ENCODE results near the gene INPP4A.

Gene INPP4A

DNA sequence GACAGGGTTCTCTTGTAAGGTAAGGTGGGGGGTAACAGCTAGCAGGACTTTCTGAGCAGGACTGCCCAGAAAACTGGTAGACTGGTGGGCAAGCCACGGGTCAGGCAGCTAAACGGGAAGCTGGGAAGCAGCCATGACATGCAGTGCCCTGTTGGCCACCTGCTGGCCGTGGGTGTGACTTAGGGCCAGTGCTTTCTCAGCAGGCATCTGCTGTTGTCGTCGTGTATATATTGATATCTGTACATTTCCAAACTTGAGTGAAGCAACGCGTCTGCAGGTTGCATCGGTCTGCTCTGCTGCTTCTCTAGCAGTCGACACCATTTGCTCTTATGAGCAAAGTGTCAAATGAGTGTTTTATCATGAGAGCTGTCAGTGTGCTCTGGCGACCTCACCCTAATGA lies 132.7 kb downstream of the INPP4A start:
- no peak overlapping the region for H3K4me3 ChIP-seq (ENCODE audit: control insufficient read depth in 1 of 7, extremely low read depth in 1 of 7, insufficient read depth in 4 of 7, low read depth in 2 of 7, low read length in 6 of 7)
- DNase-seq = no peak
- POLR2A ChIA-PET = no interaction called here
- no peaks in the 10 kb centered on the region for H3K4me1 ChIP-seq (ENCODE audit: control extremely low read depth in 1 of 4, control insufficient read depth in 4 of 4, insufficient read depth in 4 of 4, low read length in 3 of 4)
- H3K36me3 ChIP-seq (ENCODE audit: control insufficient read depth in 4 of 4, insufficient read depth in 4 of 4, low read length in 3 of 4) = peaks cover 6 to 60% (median 47%) of the 10 kb centered on the region in 4 experiments
- 93% methylated on average over 10 of the region's 10 CpGs for WGBS (ENCODE audit: insufficient coverage)
- CTCF ChIA-PET = interaction anchor here (1.0 to 1.1 kb wide), 2 partner anchors 12 to 83 kb away, joined by 3 read pairs; no protein-coding TSS in a partner anchor
- no peaks in the 10 kb centered on the region for H3K27me3 ChIP-seq (replicated peaks in 2 of 5; ENCODE audit: control insufficient read depth in 4 of 5, insufficient read depth in 5 of 5, low read length in 4 of 5)
- no peaks in the 10 kb centered on the region for H3K9me3 ChIP-seq (ENCODE audit: control extremely low read depth in 1 of 5, control insufficient read depth in 4 of 5, insufficient read depth in 2 of 5, low read depth in 1 of 5, low read length in 4 of 5)
- no peak overlapping the region for H3K27ac ChIP-seq (ENCODE audit: insufficient read depth in 1 of 2, low read depth in 1 of 2, low read length in 2 of 2, poor library complexity in 1 of 2, severe bottlenecking in 2 of 2)

DNA sequence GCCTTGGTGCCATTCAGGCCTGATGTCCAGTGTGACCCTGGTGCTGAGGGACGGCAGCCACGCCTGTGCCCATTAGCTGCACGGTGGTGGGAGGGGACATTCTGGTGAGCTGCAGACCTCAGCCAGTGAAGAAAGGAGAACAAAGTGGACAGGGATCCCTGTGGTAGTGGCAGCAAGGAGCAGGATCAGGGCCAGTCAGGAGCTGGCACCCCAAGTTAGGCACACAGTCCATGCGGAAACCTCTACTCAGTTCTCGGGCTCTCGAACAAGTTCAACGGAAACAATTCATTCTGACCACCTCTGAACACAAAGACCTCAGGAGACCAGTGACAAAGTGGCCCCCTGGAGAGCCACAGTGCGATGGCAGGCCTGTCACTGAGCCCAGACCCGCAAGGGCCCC lies 133.6 kb downstream of the INPP4A start:
- peaks cover 6 to 58% (median 50%) of the 10 kb centered on the region in 4 experiments for H3K36me3 ChIP-seq (ENCODE audit: control insufficient read depth in 4 of 4, insufficient read depth in 4 of 4, low read length in 3 of 4)

DNA sequence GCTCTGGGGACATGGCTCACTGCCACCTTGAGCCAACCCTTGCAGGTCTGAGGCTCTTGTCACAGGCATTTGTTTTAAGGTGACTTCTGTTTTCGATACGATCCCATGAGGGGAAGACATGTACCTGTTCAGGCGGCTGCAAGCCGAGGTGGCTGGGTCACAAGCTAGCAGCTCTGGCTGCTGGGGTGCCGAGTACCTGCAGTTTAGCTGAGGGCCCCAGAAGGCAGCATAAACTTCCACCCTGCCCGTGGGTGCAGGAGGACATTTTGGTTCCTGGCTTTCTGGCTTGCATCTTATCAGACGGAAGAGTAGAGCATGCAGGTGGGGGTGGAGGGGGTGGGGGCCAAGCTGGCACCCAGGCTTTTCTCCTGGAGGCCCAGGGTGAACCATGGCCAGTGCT lies 135.3 kb downstream of the INPP4A start:
- no peak for DNase-seq
- no peak overlapping the region for H3K4me3 ChIP-seq (ENCODE audit: control insufficient read depth in 1 of 7, extremely low read depth in 1 of 7, insufficient read depth in 4 of 7, low read depth in 2 of 7, low read length in 6 of 7)
- no peaks in the 10 kb centered on the region for H3K9me3 ChIP-seq (ENCODE audit: control extremely low read depth in 1 of 5, control insufficient read depth in 4 of 5, insufficient read depth in 2 of 5, low read depth in 1 of 5, low read length in 4 of 5)
- H3K36me3 ChIP-seq (ENCODE audit: control insufficient read depth in 4 of 4, insufficient read depth in 4 of 4, low read length in 3 of 4) = peaks cover 6 to 64% (median 47%) of the 10 kb centered on the region in 4 experiments
- no peaks in the 10 kb centered on the region for H3K27me3 ChIP-seq (replicated peaks in 2 of 5; ENCODE audit: control insufficient read depth in 4 of 5, insufficient read depth in 5 of 5, low read length in 4 of 5)
- H3K4me1 ChIP-seq (ENCODE audit: control extremely low read depth in 1 of 4, control insufficient read depth in 4 of 4, insufficient read depth in 4 of 4, low read length in 3 of 4) = no peaks in the 10 kb centered on the region
- ChIA-PET CTCF (interaction anchor here (1.0 to 1.6 kb wide), 4 partner anchors 12 to 487 kb away, joined by 3 to 6 read pairs (median 4); no protein-coding TSS in a partner anchor), POLR2A (no interaction called here)
- no peak overlapping the region for H3K27ac ChIP-seq (ENCODE audit: insufficient read depth in 1 of 2, low read depth in 1 of 2, low read length in 2 of 2, poor library complexity in 1 of 2, severe bottlenecking in 2 of 2)
- WGBS (ENCODE audit: insufficient coverage) = 90% methylated on average over 4 of the region's 7 CpGs

More for the DNA sequence above, 133.6 kb downstream of the INPP4A start:
- CTCF ChIA-PET = interaction anchor here (1.0 to 1.1 kb wide), 2 partner anchors 8 to 84 kb away, joined by 3 to 4 read pairs; no protein-coding TSS in a partner anchor
- 99% methylated on average over 7 of the region's 9 CpGs for WGBS (ENCODE audit: insufficient coverage)
- DNase-seq = no peak
- H3K9me3 ChIP-seq (ENCODE audit: control extremely low read depth in 1 of 5, control insufficient read depth in 4 of 5, insufficient read depth in 2 of 5, low read depth in 1 of 5, low read length in 4 of 5) = no peaks in the 10 kb centered on the region
- no peaks in the 10 kb centered on the region for H3K27me3 ChIP-seq (replicated peaks in 2 of 5; ENCODE audit: control insufficient read depth in 4 of 5, insufficient read depth in 5 of 5, low read length in 4 of 5)
- H3K4me3 ChIP-seq (ENCODE audit: control insufficient read depth in 1 of 7, extremely low read depth in 1 of 7, insufficient read depth in 4 of 7, low read depth in 2 of 7, low read length in 6 of 7) = no peak overlapping the region
- POLR2A ChIA-PET = no interaction called here
- H3K4me1 ChIP-seq (ENCODE audit: control extremely low read depth in 1 of 4, control insufficient read depth in 4 of 4, insufficient read depth in 4 of 4, low read length in 3 of 4) = no peaks in the 10 kb centered on the region
- H3K27ac ChIP-seq (ENCODE audit: insufficient read depth in 1 of 2, low read depth in 1 of 2, low read length in 2 of 2, poor library complexity in 1 of 2, severe bottlenecking in 2 of 2) = no peak overlapping the region

DNA sequence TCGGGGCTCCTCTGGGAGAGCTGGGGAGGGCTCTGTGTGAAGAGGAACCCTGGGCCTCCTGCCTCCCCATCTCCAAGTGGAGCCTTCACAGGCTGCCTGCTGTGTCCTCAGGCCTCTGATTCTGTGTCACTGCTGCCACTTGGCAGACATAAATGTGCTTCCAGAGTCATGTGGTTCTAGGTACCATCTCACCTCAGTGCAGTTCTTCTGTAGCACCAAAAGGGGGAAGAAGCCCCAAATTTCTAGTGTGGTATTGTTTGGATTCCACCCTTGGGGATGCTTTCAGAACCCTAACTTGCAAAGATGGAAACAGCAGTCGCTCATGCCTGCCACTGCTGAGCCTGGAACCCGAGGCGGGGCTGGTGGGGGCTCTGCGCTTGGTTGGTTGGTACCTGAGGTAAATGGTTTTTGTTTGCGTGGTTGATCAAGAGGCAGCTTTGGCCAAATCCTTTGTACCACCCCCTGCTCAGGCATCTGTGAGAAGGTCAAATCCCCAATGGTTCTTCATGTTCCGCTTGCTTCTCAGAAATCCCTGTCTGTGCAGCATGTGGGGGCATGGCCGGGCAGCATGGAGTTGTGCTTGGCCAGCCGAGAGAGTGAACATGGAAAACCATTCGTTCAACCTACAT lies 136.1 kb downstream of the INPP4A start:
- DNase-seq = peak in 2 of 3 donors; percentile 10 to 14
- no peak overlapping the region for H3K27ac ChIP-seq (ENCODE audit: insufficient read depth in 1 of 2, low read depth in 1 of 2, low read length in 2 of 2, poor library complexity in 1 of 2, severe bottlenecking in 2 of 2)
- H3K4me1 ChIP-seq (ENCODE audit: control extremely low read depth in 1 of 4, control insufficient read depth in 4 of 4, insufficient read depth in 4 of 4, low read length in 3 of 4) = no peaks in the 10 kb centered on the region
- peaks cover 6 to 64% (median 46%) of the 10 kb centered on the region in 4 experiments for H3K36me3 ChIP-seq (ENCODE audit: control insufficient read depth in 4 of 4, insufficient read depth in 4 of 4, low read length in 3 of 4)
- no peaks in the 10 kb centered on the region for H3K27me3 ChIP-seq (replicated peaks in 2 of 5; ENCODE audit: control insufficient read depth in 4 of 5, insufficient read depth in 5 of 5, low read length in 4 of 5)
- 94% methylated on average over 8 of the region's 10 CpGs for WGBS (ENCODE audit: insufficient coverage)
- no peaks in the 10 kb centered on the region for H3K9me3 ChIP-seq (ENCODE audit: control extremely low read depth in 1 of 5, control insufficient read depth in 4 of 5, insufficient read depth in 2 of 5, low read depth in 1 of 5, low read length in 4 of 5)
- ChIA-PET CTCF (interaction anchor here (1.1 to 1.8 kb wide), 4 partner anchors 9 to 22 kb away, joined by 3 to 6 read pairs (median 4); no protein-coding TSS in a partner anchor), POLR2A (no interaction called here)
- H3K4me3 ChIP-seq (ENCODE audit: control insufficient read depth in 1 of 7, extremely low read depth in 1 of 7, insufficient read depth in 4 of 7, low read depth in 2 of 7, low read length in 6 of 7) = no peak overlapping the region

DNA sequence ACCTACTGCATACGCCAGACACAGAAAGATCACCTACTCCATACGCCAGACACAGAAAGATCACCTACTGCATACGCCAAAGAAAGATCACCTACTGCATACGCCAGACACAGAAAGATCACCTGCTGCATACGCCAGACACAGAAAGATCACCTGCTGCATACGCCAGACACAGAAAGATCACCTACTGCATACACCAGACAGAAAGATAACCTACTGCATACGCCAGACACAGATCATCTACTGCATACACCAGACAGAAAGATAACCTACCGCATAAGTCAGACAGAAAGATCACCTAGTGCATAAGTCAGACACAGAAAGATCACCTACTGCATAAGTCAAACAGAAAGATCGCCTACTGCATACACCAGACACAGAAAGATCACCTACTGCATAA lies 137.9 kb downstream of the INPP4A start:
- WGBS (ENCODE audit: insufficient coverage) = 96% methylated on average over 8 of the region's 9 CpGs
- CTCF ChIA-PET = interaction anchor here (1.0 kb wide), 1 partner anchor 24 kb away, joined by 5 read pairs; no protein-coding TSS in a partner anchor
- POLR2A ChIA-PET = no interaction called here
- H3K27ac ChIP-seq (ENCODE audit: insufficient read depth in 1 of 2, low read depth in 1 of 2, low read length in 2 of 2, poor library complexity in 1 of 2, severe bottlenecking in 2 of 2) = no peak overlapping the region
- H3K27me3 ChIP-seq (replicated peaks in 2 of 5; ENCODE audit: control insufficient read depth in 4 of 5, insufficient read depth in 5 of 5, low read length in 4 of 5) = no peaks in the 10 kb centered on the region
- H3K4me1 ChIP-seq (ENCODE audit: control extremely low read depth in 1 of 4, control insufficient read depth in 4 of 4, insufficient read depth in 4 of 4, low read length in 3 of 4) = no peaks in the 10 kb centered on the region
- DNase-seq = no peak
- H3K36me3 ChIP-seq (ENCODE audit: control insufficient read depth in 4 of 4, insufficient read depth in 4 of 4, low read length in 3 of 4) = peaks cover 4 to 58% (median 39%) of the 10 kb centered on the region in 4 experiments
- H3K4me3 ChIP-seq (ENCODE audit: control insufficient read depth in 1 of 7, extremely low read depth in 1 of 7, insufficient read depth in 4 of 7, low read depth in 2 of 7, low read length in 6 of 7) = no peak overlapping the region
- no peaks in the 10 kb centered on the region for H3K9me3 ChIP-seq (ENCODE audit: control extremely low read depth in 1 of 5, control insufficient read depth in 4 of 5, insufficient read depth in 2 of 5, low read depth in 1 of 5, low read length in 4 of 5)

DNA sequence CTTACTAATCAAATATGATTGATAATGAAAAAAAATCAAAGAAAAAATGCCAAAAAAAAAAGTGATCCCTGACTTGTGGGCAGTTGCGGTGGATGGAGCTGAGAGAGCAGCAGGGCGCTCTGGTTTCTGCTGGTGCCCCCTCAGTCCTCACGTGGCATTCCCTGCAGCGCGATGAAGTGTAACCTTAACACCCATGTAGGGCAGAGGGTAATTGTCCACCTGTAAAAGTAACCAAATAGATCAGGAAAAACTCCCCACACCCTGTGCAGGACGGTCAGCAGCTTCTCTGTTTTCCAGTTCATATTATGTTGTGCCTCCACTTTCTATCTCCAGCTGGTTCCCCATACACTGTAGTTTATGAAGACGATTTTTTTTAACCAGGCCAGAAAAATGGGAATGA lies 138.6 kb downstream of the INPP4A start:
- H3K27me3 ChIP-seq (replicated peaks in 2 of 5; ENCODE audit: control insufficient read depth in 4 of 5, insufficient read depth in 5 of 5, low read length in 4 of 5) = no peaks in the 10 kb centered on the region
- H3K4me3 ChIP-seq (ENCODE audit: control insufficient read depth in 1 of 7, extremely low read depth in 1 of 7, insufficient read depth in 4 of 7, low read depth in 2 of 7, low read length in 6 of 7) = no peak overlapping the region
- 100% methylated on average over 3 of the region's 7 CpGs for WGBS (ENCODE audit: insufficient coverage)
- no peak overlapping the region for H3K27ac ChIP-seq (ENCODE audit: insufficient read depth in 1 of 2, low read depth in 1 of 2, low read length in 2 of 2, poor library complexity in 1 of 2, severe bottlenecking in 2 of 2)
- POLR2A ChIA-PET = no interaction called here
- DNase-seq = no peak
- no peaks in the 10 kb centered on the region for H3K4me1 ChIP-seq (ENCODE audit: control extremely low read depth in 1 of 4, control insufficient read depth in 4 of 4, insufficient read depth in 4 of 4, low read length in 3 of 4)
- no peaks in the 10 kb centered on the region for H3K9me3 ChIP-seq (ENCODE audit: control extremely low read depth in 1 of 5, control insufficient read depth in 4 of 5, insufficient read depth in 2 of 5, low read depth in 1 of 5, low read length in 4 of 5)
- peaks cover 4 to 52% (median 37%) of the 10 kb centered on the region in 4 experiments for H3K36me3 ChIP-seq (ENCODE audit: control insufficient read depth in 4 of 4, insufficient read depth in 4 of 4, low read length in 3 of 4)
- CTCF ChIA-PET = interaction anchor here (0.9 to 1.0 kb wide), 2 partner anchors 8 to 23 kb away, joined by 3 to 5 read pairs; no protein-coding TSS in a partner anchor

DNA sequence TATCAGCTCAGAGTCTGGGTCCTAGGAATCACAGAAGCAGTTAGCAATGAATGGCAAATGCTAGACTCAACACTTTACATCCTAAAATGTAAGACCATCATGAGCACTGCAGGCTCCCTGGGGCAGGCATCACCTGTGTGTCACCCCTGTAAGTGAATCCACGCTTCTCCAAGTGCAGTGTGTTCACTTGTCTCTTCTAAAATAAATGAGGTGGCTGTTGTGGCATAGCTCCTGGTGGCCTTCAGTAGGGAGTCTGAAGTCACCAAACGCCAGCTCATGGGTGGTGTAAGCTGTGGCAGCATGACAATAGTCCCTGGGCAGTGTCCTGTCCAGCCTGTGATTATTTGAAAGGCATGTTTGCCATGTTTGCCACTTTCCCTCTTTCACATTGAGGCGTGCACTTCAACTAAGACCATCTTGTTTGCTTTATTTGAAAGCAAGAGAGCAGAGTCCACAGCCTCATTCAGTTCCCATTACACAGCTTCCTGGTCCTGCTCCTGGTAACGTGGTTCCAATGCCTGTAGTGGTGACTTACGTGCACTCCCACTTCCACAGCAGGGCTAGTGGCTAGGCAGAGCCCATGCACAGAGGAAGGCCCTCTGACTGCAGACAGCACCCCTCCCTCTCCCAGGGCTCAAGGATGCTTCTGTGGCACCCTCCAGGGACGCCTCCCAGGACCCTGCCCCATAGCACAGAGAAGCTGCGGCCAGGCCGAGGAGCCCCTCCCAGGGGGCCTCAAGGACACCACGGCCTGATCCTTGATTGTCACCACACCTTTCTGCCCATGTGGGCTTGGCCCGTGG lies 139.4 kb downstream of the INPP4A start:
- ChIA-PET POLR2A (no interaction called here), CTCF (interaction anchor here (0.9 to 1.5 kb wide), 5 partner anchors 9 to 23 kb away, joined by 3 to 5 read pairs (median 4); no protein-coding TSS in a partner anchor)
- no peak for DNase-seq
- 100% methylated on average over 5 of the region's 10 CpGs for WGBS (ENCODE audit: insufficient coverage)
- no peaks in the 10 kb centered on the region for H3K27me3 ChIP-seq (replicated peaks in 2 of 5; ENCODE audit: control insufficient read depth in 4 of 5, insufficient read depth in 5 of 5, low read length in 4 of 5)
- no peak overlapping the region for H3K4me3 ChIP-seq (ENCODE audit: control insufficient read depth in 1 of 7, extremely low read depth in 1 of 7, insufficient read depth in 4 of 7, low read depth in 2 of 7, low read length in 6 of 7)
- no peaks in the 10 kb centered on the region for H3K4me1 ChIP-seq (ENCODE audit: control extremely low read depth in 1 of 4, control insufficient read depth in 4 of 4, insufficient read depth in 4 of 4, low read length in 3 of 4)
- no peaks in the 10 kb centered on the region for H3K9me3 ChIP-seq (ENCODE audit: control extremely low read depth in 1 of 5, control insufficient read depth in 4 of 5, insufficient read depth in 2 of 5, low read depth in 1 of 5, low read length in 4 of 5)
- peaks cover 4 to 50% (median 35%) of the 10 kb centered on the region in 4 experiments for H3K36me3 ChIP-seq (ENCODE audit: control insufficient read depth in 4 of 4, insufficient read depth in 4 of 4, low read length in 3 of 4)
- H3K27ac ChIP-seq (ENCODE audit: insufficient read depth in 1 of 2, low read depth in 1 of 2, low read length in 2 of 2, poor library complexity in 1 of 2, severe bottlenecking in 2 of 2) = no peak overlapping the region
